ENCODE data around the gene ART5.

DNA sequence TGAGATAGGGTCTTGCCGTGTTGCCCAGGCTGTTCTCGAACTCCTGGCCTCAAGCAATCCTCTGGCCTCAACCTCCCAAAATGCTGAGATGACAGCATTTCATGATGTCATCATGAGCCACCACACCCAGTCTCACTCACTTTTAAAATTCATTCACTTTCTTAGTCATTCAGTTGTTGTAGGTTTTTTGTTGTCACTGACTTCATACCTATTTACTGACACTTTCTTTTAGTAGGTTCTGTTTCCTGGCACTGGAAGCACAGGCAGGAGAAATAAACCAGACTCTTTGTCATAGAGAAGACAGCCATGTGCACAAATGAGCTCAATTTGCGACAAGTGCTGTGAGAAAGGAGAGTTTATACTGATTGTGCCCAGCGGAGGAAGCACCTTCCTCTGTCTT lies 10.5 kb downstream of the ART5 start:
- TF ChIP-seq, protein P1, sequence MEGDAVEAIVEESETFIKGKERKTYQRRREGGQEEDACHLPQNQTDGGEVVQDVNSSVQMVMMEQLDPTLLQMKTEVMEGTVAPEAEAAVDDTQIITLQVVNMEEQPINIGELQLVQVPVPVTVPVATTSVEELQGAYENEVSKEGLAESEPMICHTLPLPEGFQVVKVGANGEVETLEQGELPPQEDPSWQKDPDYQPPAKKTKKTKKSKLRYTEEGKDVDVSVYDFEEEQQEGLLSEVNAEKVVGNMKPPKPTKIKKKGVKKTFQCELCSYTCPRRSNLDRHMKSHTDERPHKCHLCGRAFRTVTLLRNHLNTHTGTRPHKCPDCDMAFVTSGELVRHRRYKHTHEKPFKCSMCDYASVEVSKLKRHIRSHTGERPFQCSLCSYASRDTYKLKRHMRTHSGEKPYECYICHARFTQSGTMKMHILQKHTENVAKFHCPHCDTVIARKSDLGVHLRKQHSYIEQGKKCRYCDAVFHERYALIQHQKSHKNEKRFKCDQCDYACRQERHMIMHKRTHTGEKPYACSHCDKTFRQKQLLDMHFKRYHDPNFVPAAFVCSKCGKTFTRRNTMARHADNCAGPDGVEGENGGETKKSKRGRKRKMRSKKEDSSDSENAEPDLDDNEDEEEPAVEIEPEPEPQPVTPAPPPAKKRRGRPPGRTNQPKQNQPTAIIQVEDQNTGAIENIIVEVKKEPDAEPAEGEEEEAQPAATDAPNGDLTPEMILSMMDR (IDR thresholded peaks at IDR 0.05; ENCODE audit: poor library complexity) = no peak
- no peak for TF ChIP-seq EZH2phosphoT487 (IDR thresholded peaks at IDR 0.05; ENCODE audit: low read depth, severe bottlenecking, unreplicated experiment)
